HepG2 (cell line): ENCODE data around the gene DLG1. TPM values are rescaled to one million over a fixed set of nuclear protein-coding genes. Genes with fewer than 3 reads are reported as not detected.

Experiments
- FIP1L1 ChIP-seq: fragments of 200-400 bp; formaldehyde crosslinking; IDR thresholded peaks from 2 replicates; pipeline ENCODE4 v1.6.1; 2018; ENCODE audit warnings: low read depth, mild to moderate bottlenecking, low read length, moderate library complexity, borderline replicate concordance; ENCODE audit not compliant: insufficient read depth
- ISL2 ChIP-seq: sonication (generic); formaldehyde crosslinking; IDR thresholded peaks from 2 replicates; pipeline ENCODE4 v1.5.0; 2020; ENCODE audit warnings: missing genetic modification reagents
- KMT2A ChIP-seq: sonication (generic); formaldehyde crosslinking; IDR thresholded peaks from 2 replicates; pipeline ENCODE4 v1.4.0; 2020; ENCODE audit warnings: missing genetic modification reagents
- MYNN ChIP-seq: sonication (generic); formaldehyde crosslinking; IDR thresholded peaks from 2 replicates; pipeline ENCODE4 v1.4.0; 2020; ENCODE audit warnings: mild to moderate bottlenecking, low read depth, missing genetic modification reagents
- RBFOX2 ChIP-seq: fragments of 200-400 bp; formaldehyde crosslinking; IDR thresholded peaks from 2 replicates; pipeline ENCODE4 v1.6.1; 2017; ENCODE audit warnings: low read depth, mild to moderate bottlenecking, low read length
- SOX6 ChIP-seq, 2 experiments: fragments of 450-650 bp in 1 of 2; sonication (generic) in 1 of 2; formaldehyde crosslinking in 1 of 2; IDR thresholded peaks; 2 replicates each; pipeline versions ENCODE4 v1.4.0 to v1.6.1; 2017 to 2020; ENCODE audit warnings: antibody characterized with exemption in 1 of 2, mild to moderate bottlenecking in 1 of 2, missing genetic modification reagents in 1 of 2
- SRY ChIP-seq: sonication (generic); formaldehyde crosslinking; IDR thresholded peaks from 2 replicates; pipeline ENCODE4 v1.8.0; 2022; ENCODE audit warnings: mild to moderate bottlenecking, missing genetic modification reagents
- ZBTB42 ChIP-seq: sonication (generic); formaldehyde crosslinking; IDR thresholded peaks from 2 replicates; pipeline ENCODE4 v1.5.0; 2020; ENCODE audit warnings: mild to moderate bottlenecking, missing genetic modification reagents
- ZNF441 ChIP-seq: sonication (generic); formaldehyde crosslinking; IDR thresholded peaks from 2 replicates; pipeline ENCODE4 v1.7.0; 2021; ENCODE audit warnings: missing genetic modification reagents, borderline replicate concordance
- ZNF816 ChIP-seq: sonication (generic); formaldehyde crosslinking; IDR thresholded peaks from 2 replicates; pipeline ENCODE4 v1.8.0; 2022; ENCODE audit warnings: missing genetic modification reagents, mild to moderate bottlenecking, borderline replicate concordance
- polyA plus RNA-seq, 8 experiments: library from polyadenylated mRNA; depleted of rRNA in 3 of 8; stranded (reverse) in 7 of 8; unstranded in 1 of 8; fragments of >200 nt; fragmentation: Illumina TruSeq in 4 of 8; extraction: Trizol in 4 of 8; gene quantifications; 2 replicates each; pipeline versions ENCODE4 v1.2.1 to v1.2.3, GENCODE V29; 2011 to 2016; ENCODE audit warnings: low read depth in 4 of 8, missing spikeins in 1 of 8, mixed read lengths in 1 of 8; ENCODE audit not compliant: insufficient read depth in 1 of 8
- total RNA-seq, 5 experiments: library from RNA; depleted of rRNA; stranded (reverse); fragments of >200 nt; fragmentation: Illumina TruSeq; extraction: Trizol; gene quantifications; 2 replicates each; pipeline ENCODE4 v1.2.3, GENCODE V29; 2016; ENCODE audit warnings: low read depth in 1 of 5
- TF ChIP-seq, protein P1 (sequence below), 2 experiments: sonication (generic) in 1 of 2; formaldehyde crosslinking in 1 of 2; IDR thresholded peaks; 2 replicates each; pipeline versions ENCODE4 v1.4.0 to v1.6.1; 2018 to 2020; ENCODE audit warnings: missing genetic modification reagents in 2 of 2, borderline replicate concordance in 1 of 2, low read depth in 1 of 2, mild to moderate bottlenecking in 1 of 2, missing biosample characterization in 1 of 2
- TF ChIP-seq, protein P2 (sequence below): IDR thresholded peaks from 2 replicates; pipeline ENCODE4 v1.6.1; 2016; ENCODE audit warnings: missing compliant biosample characterization, missing genetic modification reagents, borderline replicate concordance
- TF ChIP-seq, protein P3 (sequence below): sonication (generic); formaldehyde crosslinking; IDR thresholded peaks from 2 replicates; pipeline ENCODE4 v1.8.0; 2022; ENCODE audit warnings: mild to moderate bottlenecking, missing genetic modification reagents
- TF ChIP-seq, protein P4 (sequence below): IDR thresholded peaks from 2 replicates; pipeline ENCODE4 v1.4.0; 2020; ENCODE audit warnings: mild to moderate bottlenecking, missing genetic modification reagents
- TF ChIP-seq, protein P5 (sequence below): sonication (generic); formaldehyde crosslinking; IDR thresholded peaks from 2 replicates; pipeline ENCODE4 v1.4.0; 2020; ENCODE audit warnings: missing genetic modification reagents

The DLG1 gene
- total and polyA plus RNA-seq, 2 of the 13 experiments (the other 11 are each of a cell fraction or from before 2014, with no cell fraction given): 30.5 to 104 TPM

DNA sequence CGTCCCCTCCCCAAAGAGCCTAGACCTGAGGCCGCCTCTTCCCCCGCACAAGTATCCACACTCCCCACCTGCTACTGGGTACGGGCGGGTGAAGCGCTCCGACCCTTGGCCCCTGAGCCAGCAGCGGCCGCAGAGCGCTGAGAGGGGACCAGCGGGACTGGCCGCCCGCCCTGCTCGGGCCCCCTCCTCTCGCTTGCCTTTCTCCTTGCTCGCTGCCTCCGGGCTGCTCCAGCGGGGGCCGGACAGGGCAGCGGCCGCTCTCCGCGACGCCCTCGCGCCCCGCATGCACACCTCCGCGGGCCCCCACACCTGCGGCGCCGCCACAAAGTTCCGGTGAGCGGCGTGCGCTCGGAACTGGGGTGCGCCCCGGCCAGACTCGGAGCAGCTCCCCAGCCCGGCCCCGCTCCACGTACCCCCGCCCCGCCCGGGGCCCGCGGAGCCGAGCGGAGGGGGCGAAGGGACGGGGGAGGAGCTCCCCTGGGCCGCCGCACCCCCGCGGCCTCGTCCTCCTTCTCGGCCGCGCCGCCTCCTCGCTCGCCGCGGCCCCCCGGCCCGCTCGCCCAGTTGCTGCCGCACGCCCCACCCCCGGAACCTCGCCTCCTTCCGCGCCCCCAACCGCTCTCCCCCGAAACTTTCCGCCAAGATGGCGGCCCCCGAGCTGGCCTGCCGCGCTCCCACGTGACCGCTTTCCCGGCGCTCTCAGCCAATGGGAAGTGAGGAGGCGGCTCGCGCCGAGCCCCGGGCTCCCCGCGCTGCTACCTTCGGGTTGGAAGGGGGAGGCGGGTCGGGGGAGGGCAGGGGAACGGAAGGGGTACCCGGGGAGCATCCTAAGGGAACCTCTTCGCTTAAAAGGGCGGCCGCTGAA lies 704 bp downstream of the DLG1 start (continued):
- TF ChIP-seq, protein P1, sequence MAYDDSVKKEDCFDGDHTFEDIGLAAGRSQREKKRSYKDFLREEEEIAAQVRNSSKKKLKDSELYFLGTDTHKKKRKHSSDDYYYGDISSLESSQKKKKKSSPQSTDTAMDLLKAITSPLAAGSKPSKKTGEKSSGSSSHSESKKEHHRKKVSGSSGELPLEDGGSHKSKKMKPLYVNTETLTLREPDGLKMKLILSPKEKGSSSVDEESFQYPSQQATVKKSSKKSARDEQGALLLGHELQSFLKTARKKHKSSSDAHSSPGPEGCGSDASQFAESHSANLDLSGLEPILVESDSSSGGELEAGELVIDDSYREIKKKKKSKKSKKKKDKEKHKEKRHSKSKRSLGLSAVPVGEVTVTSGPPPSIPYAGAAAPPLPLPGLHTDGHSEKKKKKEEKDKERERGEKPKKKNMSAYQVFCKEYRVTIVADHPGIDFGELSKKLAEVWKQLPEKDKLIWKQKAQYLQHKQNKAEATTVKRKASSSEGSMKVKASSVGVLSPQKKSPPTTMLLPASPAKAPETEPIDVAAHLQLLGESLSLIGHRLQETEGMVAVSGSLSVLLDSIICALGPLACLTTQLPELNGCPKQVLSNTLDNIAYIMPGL (CRISPR knock-in tag; IDR thresholded peaks at IDR 0.05; ENCODE audit: borderline replicate concordance in 1 of 2, low read depth in 1 of 2): peak; percentile 21 to 51; a peak in 1 of 4 replicates
- TF ChIP-seq, protein P2, sequence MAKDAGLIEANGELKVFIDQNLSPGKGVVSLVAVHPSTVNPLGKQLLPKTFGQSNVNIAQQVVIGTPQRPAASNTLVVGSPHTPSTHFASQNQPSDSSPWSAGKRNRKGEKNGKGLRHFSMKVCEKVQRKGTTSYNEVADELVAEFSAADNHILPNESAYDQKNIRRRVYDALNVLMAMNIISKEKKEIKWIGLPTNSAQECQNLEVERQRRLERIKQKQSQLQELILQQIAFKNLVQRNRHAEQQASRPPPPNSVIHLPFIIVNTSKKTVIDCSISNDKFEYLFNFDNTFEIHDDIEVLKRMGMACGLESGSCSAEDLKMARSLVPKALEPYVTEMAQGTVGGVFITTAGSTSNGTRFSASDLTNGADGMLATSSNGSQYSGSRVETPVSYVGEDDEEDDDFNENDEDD: peak; percentile 44; the same call in 1 of the 2 replicates
- 0 out of 2 replicates have a peak, but pooled peaks have one; percentile 23 for TF ChIP-seq ISL2 (CRISPR knock-in tag)
- TF ChIP-seq, protein P3, sequence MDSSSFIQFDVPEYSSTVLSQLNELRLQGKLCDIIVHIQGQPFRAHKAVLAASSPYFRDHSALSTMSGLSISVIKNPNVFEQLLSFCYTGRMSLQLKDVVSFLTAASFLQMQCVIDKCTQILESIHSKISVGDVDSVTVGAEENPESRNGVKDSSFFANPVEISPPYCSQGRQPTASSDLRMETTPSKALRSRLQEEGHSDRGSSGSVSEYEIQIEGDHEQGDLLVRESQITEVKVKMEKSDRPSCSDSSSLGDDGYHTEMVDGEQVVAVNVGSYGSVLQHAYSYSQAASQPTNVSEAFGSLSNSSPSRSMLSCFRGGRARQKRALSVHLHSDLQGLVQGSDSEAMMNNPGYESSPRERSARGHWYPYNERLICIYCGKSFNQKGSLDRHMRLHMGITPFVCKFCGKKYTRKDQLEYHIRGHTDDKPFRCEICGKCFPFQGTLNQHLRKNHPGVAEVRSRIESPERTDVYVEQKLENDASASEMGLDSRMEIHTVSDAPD (CRISPR knock-in tag): no peak
- TF ChIP-seq, protein P4, sequence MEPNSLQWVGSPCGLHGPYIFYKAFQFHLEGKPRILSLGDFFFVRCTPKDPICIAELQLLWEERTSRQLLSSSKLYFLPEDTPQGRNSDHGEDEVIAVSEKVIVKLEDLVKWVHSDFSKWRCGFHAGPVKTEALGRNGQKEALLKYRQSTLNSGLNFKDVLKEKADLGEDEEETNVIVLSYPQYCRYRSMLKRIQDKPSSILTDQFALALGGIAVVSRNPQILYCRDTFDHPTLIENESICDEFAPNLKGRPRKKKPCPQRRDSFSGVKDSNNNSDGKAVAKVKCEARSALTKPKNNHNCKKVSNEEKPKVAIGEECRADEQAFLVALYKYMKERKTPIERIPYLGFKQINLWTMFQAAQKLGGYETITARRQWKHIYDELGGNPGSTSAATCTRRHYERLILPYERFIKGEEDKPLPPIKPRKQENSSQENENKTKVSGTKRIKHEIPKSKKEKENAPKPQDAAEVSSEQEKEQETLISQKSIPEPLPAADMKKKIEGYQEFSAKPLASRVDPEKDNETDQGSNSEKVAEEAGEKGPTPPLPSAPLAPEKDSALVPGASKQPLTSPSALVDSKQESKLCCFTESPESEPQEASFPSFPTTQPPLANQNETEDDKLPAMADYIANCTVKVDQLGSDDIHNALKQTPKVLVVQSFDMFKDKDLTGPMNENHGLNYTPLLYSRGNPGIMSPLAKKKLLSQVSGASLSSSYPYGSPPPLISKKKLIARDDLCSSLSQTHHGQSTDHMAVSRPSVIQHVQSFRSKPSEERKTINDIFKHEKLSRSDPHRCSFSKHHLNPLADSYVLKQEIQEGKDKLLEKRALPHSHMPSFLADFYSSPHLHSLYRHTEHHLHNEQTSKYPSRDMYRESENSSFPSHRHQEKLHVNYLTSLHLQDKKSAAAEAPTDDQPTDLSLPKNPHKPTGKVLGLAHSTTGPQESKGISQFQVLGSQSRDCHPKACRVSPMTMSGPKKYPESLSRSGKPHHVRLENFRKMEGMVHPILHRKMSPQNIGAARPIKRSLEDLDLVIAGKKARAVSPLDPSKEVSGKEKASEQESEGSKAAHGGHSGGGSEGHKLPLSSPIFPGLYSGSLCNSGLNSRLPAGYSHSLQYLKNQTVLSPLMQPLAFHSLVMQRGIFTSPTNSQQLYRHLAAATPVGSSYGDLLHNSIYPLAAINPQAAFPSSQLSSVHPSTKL: peak; percentile 35; the same call in 1 of the 2 replicates
- TF ChIP-seq RBFOX2: peak; percentile 86
- 0 out of 2 replicates have a peak, but pooled peaks have one; percentile 26 for TF ChIP-seq ZBTB42 (CRISPR knock-in tag)
- 0 out of 2 replicates have a peak, but pooled peaks have one; percentile 45 for TF ChIP-seq ZNF441 (CRISPR knock-in tag)
- TF ChIP-seq SOX6 (IDR thresholded peaks at IDR 0.05): no peak
- no peak; the same call in 1 of the 2 replicates for TF ChIP-seq SOX6 (CRISPR knock-in tag; IDR thresholded peaks at IDR 0.05)
- TF ChIP-seq KMT2A (CRISPR knock-in tag): peak; percentile 91
- no peak for TF ChIP-seq FIP1L1
- TF ChIP-seq, protein P5, sequence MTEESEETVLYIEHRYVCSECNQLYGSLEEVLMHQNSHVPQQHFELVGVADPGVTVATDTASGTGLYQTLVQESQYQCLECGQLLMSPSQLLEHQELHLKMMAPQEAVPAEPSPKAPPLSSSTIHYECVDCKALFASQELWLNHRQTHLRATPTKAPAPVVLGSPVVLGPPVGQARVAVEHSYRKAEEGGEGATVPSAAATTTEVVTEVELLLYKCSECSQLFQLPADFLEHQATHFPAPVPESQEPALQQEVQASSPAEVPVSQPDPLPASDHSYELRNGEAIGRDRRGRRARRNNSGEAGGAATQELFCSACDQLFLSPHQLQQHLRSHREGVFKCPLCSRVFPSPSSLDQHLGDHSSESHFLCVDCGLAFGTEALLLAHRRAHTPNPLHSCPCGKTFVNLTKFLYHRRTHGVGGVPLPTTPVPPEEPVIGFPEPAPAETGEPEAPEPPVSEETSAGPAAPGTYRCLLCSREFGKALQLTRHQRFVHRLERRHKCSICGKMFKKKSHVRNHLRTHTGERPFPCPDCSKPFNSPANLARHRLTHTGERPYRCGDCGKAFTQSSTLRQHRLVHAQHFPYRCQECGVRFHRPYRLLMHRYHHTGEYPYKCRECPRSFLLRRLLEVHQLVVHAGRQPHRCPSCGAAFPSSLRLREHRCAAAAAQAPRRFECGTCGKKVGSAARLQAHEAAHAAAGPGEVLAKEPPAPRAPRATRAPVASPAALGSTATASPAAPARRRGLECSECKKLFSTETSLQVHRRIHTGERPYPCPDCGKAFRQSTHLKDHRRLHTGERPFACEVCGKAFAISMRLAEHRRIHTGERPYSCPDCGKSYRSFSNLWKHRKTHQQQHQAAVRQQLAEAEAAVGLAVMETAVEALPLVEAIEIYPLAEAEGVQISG: peak; percentile 45; the same call in 1 of the 2 replicates
- 0 out of 2 replicates have a peak, but pooled peaks have one; percentile 5 for TF ChIP-seq ZNF816 (CRISPR knock-in tag)
- peak; percentile 78; the same call in 1 of the 2 replicates for TF ChIP-seq SRY (CRISPR knock-in tag)
- no peak; the same call in 1 of the 2 replicates for TF ChIP-seq MYNN (CRISPR knock-in tag)
